ENCODE measurements around the gene RIMBP2. TPM values are rescaled to one million over a fixed set of nuclear protein-coding genes. Genes with fewer than 3 reads are reported as not detected.

Gene RIMBP2
- total RNA-seq, 2 experiments from 2014 or later = not detected

- Mint-ChIP-seq H3K36me3 (no peaks in the 10 kb centered on the region), H3K27me3 (no peaks in the 10 kb centered on the region), H3K4me3 (no peak overlapping the region), H3K9me3 (ENCODE audit: low read depth) (peaks cover 2% of the 10 kb centered on the region), H3K27ac (no peak overlapping the region), H3K4me1 (no peaks in the 10 kb centered on the region)
- CTCF ChIA-PET = no interaction called here
- ATAC-seq (no peak), DNase-seq (no peak)
Measured at GRCh38 chr12:130424858-130425697, 291.0 kb downstream of the RIMBP2 start.

- CTCF ChIA-PET = no interaction called here
- DNase-seq (no peak), ATAC-seq (no peak)
- Mint-ChIP-seq H3K36me3 (no peaks in the 10 kb centered on the region), H3K27ac (no peak overlapping the region), H3K27me3 (no peaks in the 10 kb centered on the region), H3K4me3 (no peak overlapping the region), H3K4me1 (no peaks in the 10 kb centered on the region), H3K9me3 (ENCODE audit: low read depth) (peaks cover 2% of the 10 kb centered on the region)
Measured at GRCh38 chr12:130423991-130424857, 291.9 kb downstream of the RIMBP2 start.

DNA sequence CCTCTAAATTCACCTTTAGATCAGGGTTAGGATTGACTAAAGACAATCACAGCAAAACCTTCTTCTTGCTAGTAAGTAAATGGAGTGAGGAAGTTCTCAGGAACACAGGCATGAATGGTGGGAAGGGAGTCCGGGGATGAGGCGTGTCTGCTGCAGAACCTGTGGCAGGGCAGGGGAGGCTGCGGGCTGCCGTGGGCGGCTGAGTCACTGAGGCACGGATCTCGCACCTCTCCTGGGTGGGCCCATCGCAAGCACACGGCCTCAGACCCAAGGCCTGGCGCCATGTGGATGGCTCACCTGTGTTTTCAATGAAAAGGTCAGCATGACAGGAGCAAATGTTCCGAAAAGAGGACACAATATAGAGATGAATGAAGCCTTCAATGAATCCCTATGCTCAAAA lies 293.0 kb downstream of the RIMBP2 start:
- Mint-ChIP-seq H3K27me3 (no peaks in the 10 kb centered on the region), H3K36me3 (no peaks in the 10 kb centered on the region), H3K27ac (no peak overlapping the region), H3K4me1 (no peaks in the 10 kb centered on the region), H3K9me3 (ENCODE audit: low read depth) (peaks cover 2% of the 10 kb centered on the region), H3K4me3 (no peak overlapping the region)
- DNase-seq (no peak), ATAC-seq (no peak)
- CTCF ChIA-PET = no interaction called here

DNA sequence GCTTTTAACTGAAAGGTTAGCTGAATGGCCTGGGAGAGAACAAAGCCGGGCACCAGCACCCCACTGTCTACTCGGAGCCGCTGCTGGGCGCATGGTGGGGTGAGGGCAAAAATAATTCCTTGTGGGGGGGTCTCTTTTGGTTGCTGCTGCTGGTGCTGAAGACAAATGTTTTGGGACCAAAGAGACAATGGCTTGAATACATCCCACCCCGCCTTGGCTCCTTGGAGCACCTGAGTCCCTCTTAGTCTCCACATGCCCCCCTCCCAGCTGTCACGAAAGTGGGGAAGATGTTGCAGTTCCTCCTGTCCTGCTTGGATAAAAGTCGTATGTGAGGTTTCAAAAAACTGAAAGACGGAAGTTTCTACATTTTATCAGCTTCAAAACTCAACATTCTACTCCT lies 293.4 kb downstream of the RIMBP2 start:
- H3K27me3 Mint-ChIP-seq = no peaks in the 10 kb centered on the region
- ATAC-seq (no peak), DNase-seq (no peak)
- no peak overlapping the region for H3K4me3 Mint-ChIP-seq
- CTCF ChIA-PET = no interaction called here
- H3K36me3 Mint-ChIP-seq = no peaks in the 10 kb centered on the region
- H3K4me1 Mint-ChIP-seq = no peaks in the 10 kb centered on the region
- H3K9me3 Mint-ChIP-seq (ENCODE audit: low read depth) = peaks cover 2% of the 10 kb centered on the region
- no peak overlapping the region for H3K27ac Mint-ChIP-seq

GRCh38 chr12:130421896-130422295 lies 294.2 kb downstream of the RIMBP2 start:
- CTCF ChIA-PET = no interaction called here
- no peak overlapping the region for H3K4me3 Mint-ChIP-seq
- no peak overlapping the region for H3K27ac Mint-ChIP-seq
- H3K27me3 Mint-ChIP-seq = no peaks in the 10 kb centered on the region
- ATAC-seq (no peak), DNase-seq (no peak)
- H3K4me1 Mint-ChIP-seq = no peaks in the 10 kb centered on the region
- H3K9me3 Mint-ChIP-seq (ENCODE audit: low read depth) = peaks cover 2% of the 10 kb centered on the region
- no peaks in the 10 kb centered on the region for H3K36me3 Mint-ChIP-seq

DNA sequence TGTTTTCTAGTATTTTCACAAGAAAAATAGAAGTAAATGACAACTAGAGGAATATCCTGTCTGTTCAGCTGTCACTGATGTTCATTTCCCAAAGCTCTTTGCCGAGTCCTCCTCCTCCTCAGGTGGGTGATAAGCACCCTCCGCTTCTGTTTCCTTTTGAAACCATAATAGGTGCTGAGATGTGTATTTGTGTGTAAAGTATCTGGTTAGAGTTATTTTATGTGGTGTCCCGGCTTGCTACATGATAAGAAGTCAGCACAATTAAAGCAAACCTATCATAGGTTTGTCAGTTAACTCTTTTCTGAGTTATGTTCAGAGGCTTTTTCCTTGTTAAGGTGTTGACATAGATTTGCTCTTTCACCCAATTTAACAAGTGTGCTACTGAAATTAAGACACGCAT lies 296.0 kb downstream of the RIMBP2 start:
- H3K36me3 Mint-ChIP-seq = no peaks in the 10 kb centered on the region
- CTCF ChIA-PET = no interaction called here
- no peak overlapping the region for H3K27ac Mint-ChIP-seq
- no peaks in the 10 kb centered on the region for H3K4me1 Mint-ChIP-seq
- H3K4me3 Mint-ChIP-seq = no peak overlapping the region
- peaks cover 2% of the 10 kb centered on the region for H3K9me3 Mint-ChIP-seq (ENCODE audit: low read depth)
- DNase-seq = no peak
- ATAC-seq = no peak
- no peaks in the 10 kb centered on the region for H3K27me3 Mint-ChIP-seq

DNA sequence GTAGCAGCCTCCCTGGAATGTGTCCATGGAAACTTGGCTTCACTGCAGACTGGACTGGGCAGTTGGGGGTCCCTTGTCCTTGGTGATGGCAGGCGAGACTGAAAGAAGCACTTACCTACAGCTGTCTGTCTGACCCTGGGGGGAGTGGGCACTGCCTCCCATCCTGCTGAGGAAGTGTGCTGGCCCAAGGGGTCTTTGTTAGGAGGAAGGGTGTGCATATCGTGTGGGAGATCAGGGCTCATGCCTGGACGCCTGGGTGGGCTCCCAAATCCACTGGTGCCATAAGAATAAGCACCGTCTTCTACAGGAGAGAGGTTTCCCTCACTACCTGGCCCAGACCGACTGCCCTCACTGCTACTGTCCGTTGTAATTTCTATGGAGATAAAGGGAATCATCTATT lies 297.0 kb downstream of the RIMBP2 start:
- Mint-ChIP-seq H3K4me1 (no peaks in the 10 kb centered on the region), H3K36me3 (no peaks in the 10 kb centered on the region), H3K4me3 (no peak overlapping the region), H3K9me3 (ENCODE audit: low read depth) (no peaks in the 10 kb centered on the region), H3K27ac (no peak overlapping the region), H3K27me3 (no peaks in the 10 kb centered on the region)
- CTCF ChIA-PET = no interaction called here
- ATAC-seq (no peak), DNase-seq (no peak)

DNA sequence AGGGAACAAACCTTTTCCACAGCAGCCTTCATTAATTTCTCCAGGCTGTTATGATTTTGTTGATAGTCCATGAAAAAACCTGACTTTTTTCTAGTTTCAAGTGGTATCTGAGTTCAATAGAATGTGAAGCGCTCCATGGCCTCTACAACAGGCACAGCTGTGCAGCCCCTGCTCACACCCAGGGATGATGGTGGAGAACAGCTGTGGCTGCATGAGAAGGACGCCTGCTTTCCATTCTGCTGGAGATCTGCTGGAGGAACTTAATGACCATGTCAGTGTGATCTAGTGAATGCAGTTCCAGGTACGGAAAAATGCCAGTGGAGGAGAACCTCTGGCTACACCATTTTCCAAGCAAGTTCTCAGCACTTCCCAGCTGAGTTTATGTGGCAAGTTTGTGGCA lies 297.8 kb downstream of the RIMBP2 start:
- CTCF ChIA-PET = no interaction called here
- Mint-ChIP-seq H3K9me3 (ENCODE audit: low read depth) (no peaks in the 10 kb centered on the region), H3K27me3 (no peaks in the 10 kb centered on the region), H3K27ac (no peak overlapping the region), H3K4me3 (no peak overlapping the region), H3K36me3 (no peaks in the 10 kb centered on the region), H3K4me1 (no peaks in the 10 kb centered on the region)
- ATAC-seq (no peak), DNase-seq (no peak)

DNA sequence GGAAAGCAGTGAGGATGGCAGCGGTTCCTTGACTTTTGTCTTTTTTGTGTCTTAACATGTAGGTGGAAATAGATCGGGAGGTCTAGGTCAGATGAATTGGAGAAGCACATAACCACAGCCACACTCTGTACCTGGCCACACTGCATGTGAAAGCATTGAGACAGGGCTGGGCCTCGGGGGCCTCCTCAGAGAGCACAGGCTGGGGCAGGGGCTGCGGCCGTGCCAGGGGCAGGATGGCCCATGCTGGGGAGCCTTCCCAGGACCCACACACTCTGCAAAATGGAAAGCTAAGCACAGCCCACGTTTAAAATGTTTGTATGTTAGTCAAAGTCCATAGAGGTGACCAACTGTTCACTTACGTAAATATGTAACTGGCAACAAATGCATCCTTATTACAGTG lies 301.7 kb downstream of the RIMBP2 start:
- CTCF ChIA-PET = no interaction called here
- no peak overlapping the region for H3K27ac Mint-ChIP-seq
- H3K4me1 Mint-ChIP-seq = no peaks in the 10 kb centered on the region
- H3K4me3 Mint-ChIP-seq = no peak overlapping the region
- H3K36me3 Mint-ChIP-seq = no peaks in the 10 kb centered on the region
- no peak for DNase-seq
- no peaks in the 10 kb centered on the region for H3K27me3 Mint-ChIP-seq
- no peak for ATAC-seq
- H3K9me3 Mint-ChIP-seq (ENCODE audit: low read depth) = no peaks in the 10 kb centered on the region

DNA sequence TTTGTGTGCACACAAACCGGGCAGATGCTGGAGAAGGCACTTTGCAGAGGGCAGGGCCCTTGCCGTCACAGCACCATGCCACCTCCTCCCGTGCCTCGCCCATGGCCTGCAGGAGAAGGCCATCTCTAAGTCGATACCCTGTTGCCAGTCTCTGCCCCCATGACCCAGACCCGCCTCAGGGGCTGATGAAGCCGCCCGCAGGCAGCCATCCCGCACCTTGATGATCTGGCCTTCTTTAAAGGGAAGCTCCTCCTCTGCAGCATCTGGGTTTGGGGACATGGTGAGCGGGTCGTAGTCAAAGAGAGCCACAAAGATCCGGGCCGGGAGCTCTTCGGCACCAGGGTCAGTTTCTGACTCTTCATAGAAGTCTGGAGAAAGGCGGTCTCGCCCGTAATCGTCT lies 302.2 kb downstream of the RIMBP2 start:
- DNase-seq (no peak), ATAC-seq (no peak)
- no peak overlapping the region for H3K4me3 Mint-ChIP-seq
- H3K27me3 Mint-ChIP-seq = no peaks in the 10 kb centered on the region
- H3K4me1 Mint-ChIP-seq = no peaks in the 10 kb centered on the region
- no peaks in the 10 kb centered on the region for H3K9me3 Mint-ChIP-seq (ENCODE audit: low read depth)
- CTCF ChIA-PET = no interaction called here
- H3K36me3 Mint-ChIP-seq = no peaks in the 10 kb centered on the region
- no peak overlapping the region for H3K27ac Mint-ChIP-seq

DNA sequence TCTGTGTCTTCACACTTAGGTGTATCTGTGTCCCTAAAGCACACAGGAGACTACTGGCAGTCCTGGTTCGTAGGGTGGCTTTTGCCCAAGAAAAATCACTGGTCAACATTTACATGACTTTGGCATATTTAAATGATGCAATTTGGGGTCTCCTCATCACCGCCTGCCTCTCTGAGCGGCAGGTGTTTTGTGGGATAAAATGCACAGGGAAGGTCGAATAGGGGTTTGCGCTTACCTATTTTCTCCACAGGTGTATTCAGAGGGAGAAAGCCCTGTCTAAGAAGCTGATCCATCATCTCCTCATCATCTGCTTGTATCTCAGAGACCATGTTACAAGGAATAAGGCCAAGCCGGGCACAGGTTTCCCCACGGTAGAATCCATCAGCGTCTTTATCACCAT lies 303.7 kb downstream of the RIMBP2 start:
- no peaks in the 10 kb centered on the region for H3K36me3 Mint-ChIP-seq
- H3K27ac Mint-ChIP-seq = no peak overlapping the region
- CTCF ChIA-PET = no interaction called here
- H3K27me3 Mint-ChIP-seq = no peaks in the 10 kb centered on the region
- DNase-seq (no peak), ATAC-seq (no peak)
- H3K4me3 Mint-ChIP-seq = no peak overlapping the region
- H3K9me3 Mint-ChIP-seq (ENCODE audit: low read depth) = no peaks in the 10 kb centered on the region
- no peaks in the 10 kb centered on the region for H3K4me1 Mint-ChIP-seq

GRCh38 chr12:130405332-130405731 lies 310.8 kb downstream of the RIMBP2 start:
- no peaks in the 10 kb centered on the region for H3K27me3 Mint-ChIP-seq
- H3K36me3 Mint-ChIP-seq = no peaks in the 10 kb centered on the region
- H3K9me3 Mint-ChIP-seq (ENCODE audit: low read depth) = no peaks in the 10 kb centered on the region
- CTCF ChIA-PET = no interaction called here
- H3K27ac Mint-ChIP-seq = no peak overlapping the region
- H3K4me1 Mint-ChIP-seq = no peaks in the 10 kb centered on the region
- no peak overlapping the region for H3K4me3 Mint-ChIP-seq
- DNase-seq (no peak), ATAC-seq (no peak)

- CTCF ChIA-PET = no interaction called here
- Mint-ChIP-seq H3K4me1 (no peaks in the 10 kb centered on the region), H3K36me3 (no peaks in the 10 kb centered on the region), H3K9me3 (ENCODE audit: low read depth) (no peaks in the 10 kb centered on the region), H3K27me3 (no peaks in the 10 kb centered on the region), H3K4me3 (no peak overlapping the region), H3K27ac (no peak overlapping the region)
- DNase-seq = no peak
- ATAC-seq = no peak
Measured at GRCh38 chr12:130401703-130402102, 314.4 kb downstream of the RIMBP2 start.
